Natural killer cell (primary cell): Measurements from ENCODE around the gene ADGRG6. TPM values are rescaled to one million over a fixed set of nuclear protein-coding genes. Genes with fewer than 3 reads are reported as not detected.

Experiments
- ATAC-seq, 3 donors: fragments of 150-1000 bp in 2 of 3; fragments of 200-7000 bp in 1 of 3; cut with Tn5 transposase; 1 replicate in 1 of 3; 2 replicates in 2 of 3; pipeline ENCODE4 v1.10.0; 2021; ENCODE audit warnings: mild to moderate bottlenecking in 2 of 3, moderate library complexity in 2 of 3
- DNase-seq, 2 donors: peaks; one replicate each; pipeline versions ENCODE4 v3.0.0 to v3.0.0-alpha.2; 2013 to 2021; ENCODE audit warnings: mixed read lengths in 1 of 2
- H3K27ac ChIP-seq: one replicate; pipeline ENCODE4 v1.5.1; 2013; ENCODE audit warnings: mild to moderate bottlenecking, low read length
- H3K27me3 ChIP-seq: one replicate; pipeline ENCODE4 v1.6.1; 2013; ENCODE audit warnings: low read length; ENCODE audit not compliant: control insufficient read depth, insufficient read depth
- H3K36me3 ChIP-seq: one replicate; pipeline ENCODE4 v1.6.1; 2013; ENCODE audit warnings: low read length; ENCODE audit not compliant: control insufficient read depth, insufficient read depth
- H3K4me1 ChIP-seq: one replicate; pipeline ENCODE4 v1.6.1; 2013; ENCODE audit warnings: low read length; ENCODE audit not compliant: control insufficient read depth, insufficient read depth
- H3K4me3 ChIP-seq: one replicate; pipeline ENCODE4 v1.5.1; 2013; ENCODE audit warnings: low read length
- H3K9me3 ChIP-seq: one replicate; pipeline ENCODE4 v1.6.1; 2013; ENCODE audit warnings: low read length; ENCODE audit not compliant: control insufficient read depth, insufficient read depth
- H3K27ac Mint-ChIP-seq, 2 donors: one replicate each; pipeline ENCODE4 v1.8.0; 2022; ENCODE audit warnings: mild to moderate bottlenecking in 2 of 2, mixed read lengths in 2 of 2, moderate library complexity in 1 of 2
- H3K27me3 Mint-ChIP-seq, 2 donors: one replicate each; pipeline ENCODE4 v1.8.0; 2022; ENCODE audit warnings: low read depth in 2 of 2, mixed read lengths in 2 of 2
- H3K36me3 Mint-ChIP-seq: one replicate; pipeline ENCODE4 v1.8.0; 2022; ENCODE audit warnings: mixed read lengths
- H3K4me1 Mint-ChIP-seq, 2 donors: one replicate each; pipeline ENCODE4 v1.8.0; 2022; ENCODE audit warnings: mixed read lengths in 2 of 2
- H3K4me3 Mint-ChIP-seq: one replicate; pipeline ENCODE4 v1.8.0; 2022; ENCODE audit warnings: mild to moderate bottlenecking, moderate library complexity, mixed read lengths
- H3K9me3 Mint-ChIP-seq, 2 donors: one replicate each; pipeline ENCODE4 v1.8.0; 2022; ENCODE audit warnings: mixed read lengths in 2 of 2
- CTCF ChIP-seq: fragments of 200-600 bp; IDR thresholded peaks from one replicate; pipeline ENCODE4 v1.8.0; 2022; ENCODE audit warnings: antibody characterized with exemption
- WGBS: methylation state at CpG from one replicate; pipeline ENCODE4 v1.1.7; 2013; ENCODE audit warnings: missing lambda C conversion rate; ENCODE audit not compliant: insufficient coverage; 5-methylcytosine and 5-hydroxymethylcytosine counted together
- intact Hi-C: fragments of 100-400 bp; cut with micrococcal nuclease; formaldehyde crosslinking; loops from one replicate; pipeline ENCODE4 v1.14.2; 2022
- total RNA-seq, 4 donors: library from RNA; stranded (reverse); fragments of 120-200 nt in 1 of 4; gene quantifications; one replicate each; pipeline versions ENCODE4 v1.2.3 to v1.2.4, GENCODE V29; 2013 to 2022

The ADGRG6 gene
- total RNA-seq, 3 donors from 2014 or later (not counting 1 experiment from before 2014, with no cell fraction given), result 0.05 to 0.24 TPM; not detected in 1

- no peaks in the 10 kb centered on the region for H3K4me1 Mint-ChIP-seq
- DNase-seq (peak in 1 of 2 donors; percentile 57), ATAC-seq (no peak)
- Histone ChIP-seq H3K27ac (no peak overlapping the region), H3K9me3 (no peaks in the 10 kb centered on the region), H3K4me1 (no peaks in the 10 kb centered on the region), H3K4me3 (no peak overlapping the region), H3K36me3 (no peaks in the 10 kb centered on the region), H3K27me3 (no peaks in the 10 kb centered on the region)
- no peaks in the 10 kb centered on the region for H3K36me3 Mint-ChIP-seq
- H3K9me3 Mint-ChIP-seq, result no peaks in the 10 kb centered on the region
- intact Hi-C loops, result no loop called here
- peaks cover 0 to 16% of the 10 kb centered on the region in 2 donors for H3K27me3 Mint-ChIP-seq
- no peak overlapping the region for H3K27ac Mint-ChIP-seq
- no peak for TF ChIP-seq CTCF
- 18% methylated on average over 2 of the region's 4 CpGs for WGBS
- no peak overlapping the region for H3K4me3 Mint-ChIP-seq
Observed at GRCh38 chr6:142387997-142388815, 86.4 kb downstream of the ADGRG6 start.

GRCh38 chr6:142395266-142395665 lies 93.5 kb downstream of the ADGRG6 start:
- no peak overlapping the region for H3K4me3 Mint-ChIP-seq
- no peak for DNase-seq
- Histone ChIP-seq H3K27ac (no peak overlapping the region), H3K36me3 (no peaks in the 10 kb centered on the region), H3K4me1 (peaks cover 5% of the 10 kb centered on the region), H3K9me3 (no peaks in the 10 kb centered on the region), H3K27me3 (peaks cover 3% of the 10 kb centered on the region), H3K4me3 (no peak overlapping the region)
- intact Hi-C loops, result no loop called here
- no peak for TF ChIP-seq CTCF
- no peaks in the 10 kb centered on the region for H3K9me3 Mint-ChIP-seq
- no peaks in the 10 kb centered on the region for H3K36me3 Mint-ChIP-seq
- H3K27ac Mint-ChIP-seq, result peak overlapping the region in 1 of 2 donors; percentile 84
- 71% methylated on average over 3 of the region's 3 CpGs for WGBS
- peaks cover 12% of the 10 kb centered on the region in 2 donors for H3K4me1 Mint-ChIP-seq
- H3K27me3 Mint-ChIP-seq, result peaks cover 3 to 15% of the 10 kb centered on the region in 2 donors
- peak in 1 of 3 donors; percentile 6 for ATAC-seq

GRCh38 chr6:142395768-142396231 lies 94.0 kb downstream of the ADGRG6 start:
- Histone ChIP-seq H3K4me3 (no peak overlapping the region), H3K36me3 (no peaks in the 10 kb centered on the region), H3K27me3 (peaks cover 3% of the 10 kb centered on the region), H3K4me1 (peaks cover 5% of the 10 kb centered on the region), H3K9me3 (no peaks in the 10 kb centered on the region), H3K27ac (no peak overlapping the region)
- WGBS, result 42% methylated on average over 1 of the region's 1 CpG
- Mint-ChIP-seq H3K36me3 (no peaks in the 10 kb centered on the region), H3K4me3 (peak overlapping the region; percentile 37), H3K27me3 (peaks cover 3 to 19% of the 10 kb centered on the region in 2 donors), H3K9me3 (no peaks in the 10 kb centered on the region), H3K27ac (peak overlapping the region in 1 of 2 donors; percentile 84), H3K4me1 (peaks cover 12% of the 10 kb centered on the region in 2 donors)
- TF ChIP-seq CTCF, result no peak
- ATAC-seq (peak; percentile 84 to 91 (median 88)), DNase-seq (peak in 1 of 2 donors; percentile 79)
- intact Hi-C loops, result no loop called here
